Glutamatergic neuron (in vitro differentiated cells): ENCODE results near the gene GNS. TPM values are rescaled to one million over a fixed set of nuclear protein-coding genes. Genes with fewer than 3 reads are reported as not detected.

Experiments
- DNase-seq: peaks from one replicate; pipeline ENCODE4 v3.0.0; 2022
- H3K27ac Mint-ChIP-seq: one replicate; pipeline ENCODE4 v1.8.0; 2020; ENCODE audit warnings: mild to moderate bottlenecking, mixed read lengths, inconsistent platforms; ENCODE audit not compliant: unreplicated experiment
- H3K27me3 Mint-ChIP-seq: one replicate; pipeline ENCODE4 v1.8.0; 2020; ENCODE audit warnings: mild to moderate bottlenecking, moderate library complexity, mixed read lengths, inconsistent platforms; ENCODE audit not compliant: unreplicated experiment
- H3K36me3 Mint-ChIP-seq: one replicate; pipeline ENCODE4 v1.8.0; 2020; ENCODE audit warnings: mild to moderate bottlenecking, mixed read lengths, inconsistent platforms; ENCODE audit not compliant: unreplicated experiment
- H3K4me1 Mint-ChIP-seq: one replicate; pipeline ENCODE4 v1.8.0; 2020; ENCODE audit warnings: mild to moderate bottlenecking, low read depth, mixed read lengths, inconsistent platforms; ENCODE audit not compliant: unreplicated experiment
- H3K4me3 Mint-ChIP-seq: one replicate; pipeline ENCODE4 v1.8.0; 2020; ENCODE audit warnings: mild to moderate bottlenecking, mixed read lengths, inconsistent platforms; ENCODE audit not compliant: unreplicated experiment
- H3K9me3 Mint-ChIP-seq: one replicate; pipeline ENCODE4 v1.8.0; 2020; ENCODE audit warnings: mild to moderate bottlenecking, moderate library complexity, mixed read lengths, inconsistent platforms; ENCODE audit not compliant: unreplicated experiment
- total RNA-seq: library from RNA; stranded (reverse); fragmentation: NEBNext Ultra II Directional; extraction: Animal tissue kit (Norgen Biotek cat#: 25700); gene quantifications from one replicate; pipeline ENCODE4 v1.2.1, GENCODE V29; 2021; ENCODE audit not compliant: unreplicated experiment
- TF ChIP-seq, protein P1 (sequence below): fragments of 200-600 bp; sonication (generic); IDR thresholded peaks from one replicate; pipeline ENCODE4 v1.5.0; 2021; ENCODE audit not compliant: partially characterized antibody, unreplicated experiment

Gene GNS
- total RNA-seq, 1 donor from 2014 or later, result 145 TPM

DNA sequence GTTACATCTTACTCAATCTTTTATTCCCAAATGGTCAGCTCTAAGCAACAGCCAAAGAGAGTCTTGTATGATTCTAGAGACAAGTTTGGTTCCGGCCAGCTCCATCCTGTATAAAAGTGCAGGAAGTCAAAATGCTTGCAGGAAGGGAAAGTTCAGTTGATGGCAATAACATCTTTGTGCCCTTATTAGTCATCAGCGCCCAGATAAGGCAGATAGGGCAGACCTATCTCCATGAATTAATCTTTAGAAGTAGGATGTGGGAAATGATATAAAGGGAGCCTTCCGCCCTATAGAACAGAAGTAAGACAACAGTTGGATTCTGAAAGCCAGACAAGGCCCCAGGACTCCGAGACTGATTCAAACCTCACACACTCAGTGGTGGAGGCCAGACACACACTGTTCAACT lies 6.4 kb downstream of the GNS start:
- DNase-seq, result no peak
- Mint-ChIP-seq H3K36me3 (peaks cover 4% of the 10 kb centered on the region), H3K27me3 (peaks cover 2% of the 10 kb centered on the region), H3K4me3 (no peak overlapping the region), H3K27ac (no peak overlapping the region), H3K4me1 (peaks cover 15% of the 10 kb centered on the region), H3K9me3 (no peaks in the 10 kb centered on the region)
- TF ChIP-seq, protein P1, sequence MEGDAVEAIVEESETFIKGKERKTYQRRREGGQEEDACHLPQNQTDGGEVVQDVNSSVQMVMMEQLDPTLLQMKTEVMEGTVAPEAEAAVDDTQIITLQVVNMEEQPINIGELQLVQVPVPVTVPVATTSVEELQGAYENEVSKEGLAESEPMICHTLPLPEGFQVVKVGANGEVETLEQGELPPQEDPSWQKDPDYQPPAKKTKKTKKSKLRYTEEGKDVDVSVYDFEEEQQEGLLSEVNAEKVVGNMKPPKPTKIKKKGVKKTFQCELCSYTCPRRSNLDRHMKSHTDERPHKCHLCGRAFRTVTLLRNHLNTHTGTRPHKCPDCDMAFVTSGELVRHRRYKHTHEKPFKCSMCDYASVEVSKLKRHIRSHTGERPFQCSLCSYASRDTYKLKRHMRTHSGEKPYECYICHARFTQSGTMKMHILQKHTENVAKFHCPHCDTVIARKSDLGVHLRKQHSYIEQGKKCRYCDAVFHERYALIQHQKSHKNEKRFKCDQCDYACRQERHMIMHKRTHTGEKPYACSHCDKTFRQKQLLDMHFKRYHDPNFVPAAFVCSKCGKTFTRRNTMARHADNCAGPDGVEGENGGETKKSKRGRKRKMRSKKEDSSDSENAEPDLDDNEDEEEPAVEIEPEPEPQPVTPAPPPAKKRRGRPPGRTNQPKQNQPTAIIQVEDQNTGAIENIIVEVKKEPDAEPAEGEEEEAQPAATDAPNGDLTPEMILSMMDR, result no peak

DNA sequence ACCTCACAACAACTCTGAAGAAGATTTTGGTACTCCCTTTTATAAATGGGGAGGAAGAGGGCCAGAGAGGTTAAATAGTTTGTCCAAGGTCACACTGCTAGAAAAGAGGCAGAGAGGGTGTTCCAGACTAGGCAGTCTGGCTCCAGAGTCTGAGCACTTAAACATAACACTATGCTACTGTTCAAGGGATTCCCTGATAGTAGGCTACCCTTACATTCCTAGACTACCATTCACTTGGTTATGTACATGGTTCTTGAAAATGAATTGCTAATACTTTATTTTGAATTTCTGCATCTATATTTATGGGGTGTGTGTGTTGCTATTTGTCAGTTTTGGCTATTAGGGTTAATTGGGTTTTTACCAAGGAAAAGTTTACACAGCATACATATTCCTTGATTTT lies 7.2 kb downstream of the GNS start:
- H3K9me3 Mint-ChIP-seq, result no peaks in the 10 kb centered on the region
- peaks cover 4% of the 10 kb centered on the region for H3K36me3 Mint-ChIP-seq
- TF ChIP-seq, protein P1, result no peak
- DNase-seq, result no peak
- no peak overlapping the region for H3K27ac Mint-ChIP-seq
- H3K4me1 Mint-ChIP-seq, result peaks cover 7% of the 10 kb centered on the region
- H3K27me3 Mint-ChIP-seq, result peaks cover 2% of the 10 kb centered on the region
- H3K4me3 Mint-ChIP-seq, result no peak overlapping the region

DNA sequence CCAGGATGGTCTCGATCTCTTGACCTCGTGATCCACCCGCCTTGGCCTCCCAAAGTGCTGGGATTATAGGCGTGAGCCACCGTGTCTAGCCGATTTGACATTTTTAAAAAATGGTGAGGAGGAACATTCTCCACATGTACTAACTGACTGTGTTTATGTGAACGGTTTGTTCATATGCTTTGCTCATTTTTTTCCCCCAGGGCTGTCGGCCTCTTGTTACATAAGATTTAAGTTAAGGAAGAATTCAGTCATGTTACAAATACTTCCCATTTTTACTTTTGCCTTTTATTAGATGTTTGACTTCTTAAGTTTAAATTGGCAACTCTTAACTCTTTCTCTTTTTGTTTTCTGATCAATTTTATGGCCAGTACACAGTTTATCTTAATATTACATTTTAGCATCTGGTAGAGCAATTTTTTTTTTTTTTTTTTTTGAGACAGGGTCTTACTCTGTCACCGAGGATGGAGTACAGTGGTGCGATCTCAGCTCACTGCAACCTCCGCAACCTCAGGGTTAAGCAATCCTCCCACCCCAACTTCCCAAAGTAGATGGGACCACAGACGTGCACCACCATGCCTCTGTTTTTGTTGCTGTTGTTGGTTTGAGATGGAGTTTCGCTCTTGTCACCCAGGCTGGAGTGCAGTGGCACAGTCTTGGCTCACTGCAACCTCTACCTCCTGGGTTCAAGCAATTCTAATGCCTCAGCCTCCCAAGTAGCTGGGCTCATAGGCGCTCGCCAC lies 9.6 kb downstream of the GNS start:
- Mint-ChIP-seq H3K27ac (no peak overlapping the region), H3K4me3 (no peak overlapping the region), H3K9me3 (no peaks in the 10 kb centered on the region), H3K4me1 (peaks cover 4% of the 10 kb centered on the region), H3K27me3 (no peaks in the 10 kb centered on the region), H3K36me3 (peaks cover 4% of the 10 kb centered on the region)
- no peak for DNase-seq
- TF ChIP-seq, protein P1, result no peak

DNA sequence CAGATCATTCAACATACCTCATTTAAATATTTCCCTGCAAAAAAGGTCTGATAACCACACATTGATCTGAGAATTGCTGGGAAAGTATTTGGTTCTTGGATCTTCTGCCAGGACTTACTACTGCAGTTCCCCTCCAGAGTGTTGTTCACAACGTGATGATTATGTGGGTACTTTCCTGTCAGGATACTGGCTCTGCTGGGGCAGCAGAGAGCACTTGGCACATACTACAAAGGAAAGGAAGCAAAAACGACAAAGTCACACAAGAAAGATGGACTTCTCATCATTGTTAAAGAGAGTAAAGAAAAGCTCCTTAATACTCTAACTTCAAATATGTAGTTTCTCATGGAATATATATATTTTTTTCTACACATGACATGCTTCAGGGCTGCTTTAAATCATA lies 11.5 kb downstream of the GNS start:
- Mint-ChIP-seq H3K27ac (peak overlapping the region; percentile 48), H3K4me3 (no peak overlapping the region), H3K9me3 (no peaks in the 10 kb centered on the region), H3K4me1 (peaks cover 4% of the 10 kb centered on the region), H3K27me3 (no peaks in the 10 kb centered on the region), H3K36me3 (peaks cover 4% of the 10 kb centered on the region)
- no peak for DNase-seq
- TF ChIP-seq, protein P1, result no peak

DNA sequence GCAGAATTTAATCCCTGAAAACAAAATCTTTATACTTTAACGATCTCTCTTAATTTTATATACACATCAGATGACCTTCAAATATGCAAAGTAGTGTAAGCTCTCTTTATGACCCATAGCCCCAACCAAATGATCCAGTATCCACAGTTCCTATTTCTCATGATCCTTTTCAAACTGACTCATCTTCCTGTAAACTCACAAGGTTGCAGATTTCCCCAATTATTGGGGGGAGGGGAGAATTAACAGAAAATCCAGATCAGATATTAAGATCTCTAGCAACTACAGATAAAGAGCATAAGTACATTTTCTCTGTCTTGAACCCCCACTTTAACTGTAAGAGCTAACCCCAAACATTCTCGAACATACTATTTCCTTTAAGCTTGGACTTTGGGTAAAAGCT lies 12.5 kb downstream of the GNS start:
- H3K4me1 Mint-ChIP-seq, result peaks cover 4% of the 10 kb centered on the region
- H3K9me3 Mint-ChIP-seq, result no peaks in the 10 kb centered on the region
- H3K36me3 Mint-ChIP-seq, result peaks cover 4% of the 10 kb centered on the region
- DNase-seq, result no peak
- no peaks in the 10 kb centered on the region for H3K27me3 Mint-ChIP-seq
- peak overlapping the region; percentile 10 for H3K27ac Mint-ChIP-seq
- TF ChIP-seq, protein P1, result no peak
- H3K4me3 Mint-ChIP-seq, result no peak overlapping the region
